Activated CD4-positive, alpha-beta T cell treated with anti-CD3 and anti-CD28 coated beads for 24 hours (primary cell): ENCODE measurements around the gene STK10.
"Not testable (repeated sequence)": the region's sequence is repeated elsewhere in the genome, so short reads cannot be mapped to it uniquely, and the experiment has no call there.

Experiments used
- DNase-seq, 2 donors: peaks; one replicate each; pipeline ENCODE4 v3.0.0-alpha.2; 2020; ENCODE audit warnings: low read depth in 2 of 2

The STK10 gene

DNA sequence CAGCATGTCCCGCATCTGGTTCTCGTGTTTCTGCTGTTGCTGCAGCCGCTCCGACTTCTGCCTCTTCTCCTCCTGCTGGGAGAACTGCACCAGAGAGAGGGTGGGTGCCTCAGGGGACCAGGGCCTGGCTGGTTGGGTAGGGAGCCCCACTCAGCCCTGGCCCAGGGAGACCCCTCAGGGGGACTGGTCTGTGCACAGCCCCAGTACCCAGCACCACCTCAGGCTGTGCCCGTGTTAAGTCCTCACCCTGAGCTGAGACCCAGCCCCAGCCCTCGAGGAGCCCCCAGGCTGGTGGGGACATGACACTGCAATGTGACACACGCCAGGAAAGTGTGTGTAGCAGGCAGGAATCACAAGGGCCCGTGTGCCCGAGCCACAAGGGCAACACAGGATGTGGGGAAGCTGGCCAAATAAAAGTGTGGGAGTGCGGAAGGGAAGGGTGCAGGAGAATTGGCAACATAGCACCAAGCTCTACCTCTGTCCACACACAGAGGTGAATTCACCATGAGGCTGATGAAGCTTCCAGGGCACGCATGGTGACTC, 133.3 kb downstream of the STK10 start:
- no peak for DNase-seq

- DNase-seq = no peak
Measured at GRCh38 chr5:172052450-172053236, 135.4 kb downstream of the STK10 start.

GRCh38 chr5:172051643-172052339, 136.2 kb downstream of the STK10 start:
- DNase-seq = no peak

GRCh38 chr5:172050080-172050479, 137.9 kb downstream of the STK10 start:
- DNase-seq = no peak

DNA sequence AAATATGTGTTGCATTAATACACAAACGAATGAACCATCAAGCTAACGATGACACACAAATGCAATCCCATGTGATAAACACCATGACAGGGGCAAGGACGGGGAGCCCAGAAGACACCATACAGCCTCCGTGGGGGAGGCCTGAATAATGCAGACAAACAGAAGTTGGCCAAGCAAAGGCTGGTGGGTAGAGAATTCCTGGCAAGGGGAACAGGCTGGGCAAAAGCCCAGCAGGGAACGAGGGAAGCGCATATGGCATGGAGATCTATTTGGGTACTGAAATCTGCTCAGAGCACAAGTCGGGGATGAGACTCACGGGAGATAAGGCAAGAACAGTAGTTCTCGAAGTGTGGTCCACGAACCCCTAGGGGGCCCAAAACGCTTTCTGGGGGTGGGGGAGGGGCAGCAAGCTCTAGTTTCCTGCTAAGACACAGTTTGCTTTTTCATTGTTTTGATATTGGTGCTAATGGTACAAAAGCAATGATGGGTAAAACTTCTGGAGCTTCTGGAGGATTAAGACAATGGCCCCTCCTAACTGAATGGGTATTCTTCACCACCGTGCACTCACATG, 138.7 kb downstream of the STK10 start:
- no peak for DNase-seq

- no peak for DNase-seq
Measured at GRCh38 chr5:172048539-172049101, 139.4 kb downstream of the STK10 start.

- no peak for DNase-seq
Measured at GRCh38 chr5:172048170-172048422, 139.9 kb downstream of the STK10 start.

- DNase-seq = no peak
Measured at GRCh38 chr5:172046593-172046992, 141.4 kb downstream of the STK10 start.

GRCh38 chr5:172045315-172045632, 142.8 kb downstream of the STK10 start:
- no peak for DNase-seq

DNA sequence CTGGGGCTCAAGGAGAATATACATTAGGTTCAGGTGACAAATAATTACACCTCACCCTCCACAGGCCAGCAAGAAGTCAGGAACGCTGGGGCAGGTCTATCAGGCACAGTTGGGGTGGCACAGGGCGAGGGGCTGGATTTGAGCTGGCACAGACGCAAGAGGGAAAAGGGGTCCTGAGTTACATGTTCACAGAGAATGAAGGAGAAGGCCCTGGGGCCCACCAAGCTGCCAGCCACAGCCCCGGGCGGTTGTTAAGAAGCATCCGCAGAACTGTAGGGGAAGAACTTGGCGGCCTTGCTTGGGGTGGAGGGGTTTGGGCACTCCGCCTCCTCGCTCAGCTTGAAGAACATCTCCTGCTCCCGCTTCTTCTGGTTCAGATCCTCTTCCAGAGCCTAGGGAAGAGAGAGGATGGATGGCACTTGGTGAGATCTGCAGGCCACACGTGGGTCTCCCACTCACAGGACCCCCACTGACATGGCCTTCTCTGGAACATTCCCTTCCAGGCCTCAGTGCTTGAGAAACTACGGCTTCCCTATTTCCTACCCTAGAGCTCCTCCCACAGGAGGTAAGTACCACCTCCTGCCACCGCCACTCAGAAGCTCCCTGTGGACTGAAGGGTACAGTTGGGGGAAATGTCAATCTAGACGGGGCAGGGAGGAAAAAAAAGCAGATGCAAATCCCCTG, 143.3 kb downstream of the STK10 start:
- no peak for DNase-seq

DNA sequence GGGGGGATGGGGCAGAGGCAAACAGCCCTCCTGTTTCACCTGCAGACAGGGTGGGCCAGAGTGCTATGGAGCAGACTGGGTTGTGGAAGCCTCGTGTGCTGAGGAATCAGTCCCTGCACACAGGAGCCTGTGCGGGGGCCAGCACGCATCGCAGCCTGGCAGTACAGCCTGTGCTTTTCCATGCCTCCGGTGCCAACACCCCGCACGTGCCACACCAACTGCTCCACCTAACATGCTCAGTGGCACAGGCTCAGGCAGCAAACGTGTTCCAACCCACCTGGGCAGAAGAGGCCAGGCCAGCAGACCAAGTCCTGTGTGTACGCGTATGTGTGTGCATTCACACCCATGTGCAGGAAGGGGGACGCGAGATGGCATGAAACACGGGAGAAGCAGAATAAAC, 144.2 kb downstream of the STK10 start:
- no peak for DNase-seq

DNA sequence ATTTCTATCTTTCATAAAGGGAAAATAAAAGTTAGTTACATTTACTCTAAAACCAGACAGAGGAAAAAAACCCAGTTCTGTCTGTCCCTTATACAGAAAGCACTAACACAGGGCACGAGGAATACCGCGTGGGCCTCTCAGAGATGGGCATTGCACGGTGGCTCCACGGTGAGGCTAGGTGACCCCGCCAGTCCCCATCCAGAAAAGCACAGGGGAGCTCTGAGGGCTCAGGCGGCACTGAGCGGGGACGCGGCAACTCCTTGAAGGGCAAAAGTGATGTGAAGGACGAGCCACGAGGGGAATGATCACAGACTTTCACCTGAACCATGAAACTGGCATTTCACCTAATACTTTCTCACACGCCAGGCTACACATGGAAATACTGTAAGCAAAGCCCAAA, 145.8 kb downstream of the STK10 start:
- no peak for DNase-seq

DNA sequence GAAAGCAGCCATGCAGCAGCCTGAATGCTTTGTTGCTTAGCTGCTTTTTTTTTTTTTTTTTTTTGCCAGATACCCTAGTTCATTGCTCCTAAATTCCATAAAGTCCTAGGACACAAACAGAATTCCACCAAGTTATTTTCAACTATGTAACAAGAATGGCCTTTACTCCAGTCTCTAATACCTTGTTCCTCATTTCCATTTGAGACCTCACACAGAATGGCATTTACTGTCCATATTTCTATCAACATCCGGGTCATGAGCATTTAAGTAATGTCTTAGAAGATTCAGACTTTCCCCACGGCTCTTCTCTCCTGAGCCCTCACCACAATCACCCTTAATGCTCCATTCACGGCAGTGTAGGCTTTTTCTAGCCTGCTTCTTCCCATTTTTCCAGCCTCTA, 149.9 kb downstream of the STK10 start:
- no peak for DNase-seq

- DNase-seq = no peak
Measured at GRCh38 chr5:172035049-172035448, 153.0 kb downstream of the STK10 start.

- no peak for DNase-seq
Measured at GRCh38 chr5:172031894-172032461, 156.0 kb downstream of the STK10 start.

DNA sequence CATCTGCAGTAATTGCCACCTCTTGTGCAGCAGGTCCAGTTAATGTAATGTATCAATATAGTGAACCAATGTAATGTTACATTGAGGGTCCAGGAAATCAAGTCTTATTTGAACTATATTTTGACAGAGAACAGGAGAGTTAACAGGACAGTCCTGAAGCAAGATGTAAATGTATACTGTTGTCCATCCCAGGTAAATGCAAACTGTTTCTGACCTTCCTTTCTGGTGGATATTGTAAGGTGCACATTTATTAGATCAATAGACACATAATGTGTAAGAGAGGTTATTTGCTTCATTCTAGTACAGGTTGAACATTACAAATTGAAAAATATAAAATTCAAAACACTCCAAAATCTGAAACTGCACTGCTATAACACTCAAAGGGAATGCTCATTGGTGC, 158.1 kb downstream of the STK10 start:
- no peak for DNase-seq

DNA sequence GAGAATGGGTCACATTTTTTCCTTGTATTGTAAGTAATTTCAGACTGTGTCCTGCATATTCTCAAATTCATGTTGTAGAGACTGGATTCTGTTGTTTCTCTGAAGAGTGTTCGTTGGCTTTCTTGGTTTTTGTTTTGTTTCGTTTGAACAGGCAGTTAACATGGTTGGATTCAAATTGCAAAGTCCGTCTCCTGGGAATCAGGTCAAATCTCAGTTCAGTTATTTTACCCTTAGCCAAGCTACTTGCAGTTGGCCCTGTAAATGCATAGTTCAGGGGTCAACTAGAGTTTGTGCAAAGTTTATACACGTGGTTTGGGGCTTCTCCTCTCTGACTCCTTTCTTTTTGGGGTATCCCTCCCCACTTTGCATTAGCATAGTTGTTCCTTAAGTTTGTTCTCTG, 159.9 kb downstream of the STK10 start:
- DNase-seq = no peak

DNA sequence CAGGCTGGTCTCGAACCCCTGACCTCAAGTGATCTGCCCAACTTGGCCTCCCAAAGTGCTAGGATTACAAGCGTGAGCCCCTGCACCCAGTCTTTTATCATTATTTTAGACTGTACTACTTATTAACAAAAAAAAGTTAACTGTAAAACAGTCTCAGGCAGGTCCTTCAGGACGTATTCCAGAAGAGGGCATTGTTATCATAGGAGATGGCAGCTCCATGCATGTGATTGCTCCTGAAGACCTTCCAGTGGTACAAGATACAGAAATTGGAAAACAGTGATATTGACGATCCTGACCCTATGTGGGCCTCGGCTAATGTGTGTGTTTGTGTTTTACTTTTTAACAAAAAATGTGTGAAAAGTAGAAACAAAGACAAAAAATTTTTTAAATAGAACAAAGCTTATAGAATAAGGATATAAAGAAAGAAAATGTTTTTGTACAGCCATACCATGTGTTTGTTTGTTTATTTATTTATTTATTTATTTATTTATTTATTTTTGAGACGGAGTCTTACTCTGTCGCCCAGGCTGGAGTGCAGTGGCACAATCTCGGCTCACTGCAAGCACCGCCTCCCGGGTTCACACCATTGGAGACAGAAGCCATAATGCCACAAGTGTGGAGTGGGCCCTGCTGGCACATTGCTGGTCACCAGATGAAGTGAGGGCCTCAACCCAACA, 167.8 kb downstream of the STK10 start:
- not testable (repeated sequence) for DNase-seq

GRCh38 chr5:172015346-172015745, 172.7 kb downstream of the STK10 start:
- DNase-seq = no peak

DNA sequence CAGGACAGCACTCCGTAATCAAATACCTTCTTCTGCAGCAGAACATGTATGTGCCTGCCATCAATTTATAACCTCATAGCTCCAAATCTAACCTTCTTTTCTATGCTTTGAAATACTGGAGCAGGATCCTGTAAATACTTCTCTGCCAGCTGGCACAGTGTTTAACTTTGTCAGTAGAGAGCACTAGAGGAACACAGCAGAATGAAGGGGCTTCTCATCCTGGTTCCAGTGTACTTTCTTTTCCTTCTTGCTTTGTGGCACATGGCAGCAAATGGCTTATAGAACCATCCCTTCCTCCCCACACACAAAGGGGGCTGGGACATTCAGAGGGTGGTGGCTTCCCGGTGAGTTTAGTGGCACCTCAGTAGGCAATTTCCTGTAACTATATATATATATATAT, 177.7 kb downstream of the STK10 start:
- DNase-seq = no peak

DNA sequence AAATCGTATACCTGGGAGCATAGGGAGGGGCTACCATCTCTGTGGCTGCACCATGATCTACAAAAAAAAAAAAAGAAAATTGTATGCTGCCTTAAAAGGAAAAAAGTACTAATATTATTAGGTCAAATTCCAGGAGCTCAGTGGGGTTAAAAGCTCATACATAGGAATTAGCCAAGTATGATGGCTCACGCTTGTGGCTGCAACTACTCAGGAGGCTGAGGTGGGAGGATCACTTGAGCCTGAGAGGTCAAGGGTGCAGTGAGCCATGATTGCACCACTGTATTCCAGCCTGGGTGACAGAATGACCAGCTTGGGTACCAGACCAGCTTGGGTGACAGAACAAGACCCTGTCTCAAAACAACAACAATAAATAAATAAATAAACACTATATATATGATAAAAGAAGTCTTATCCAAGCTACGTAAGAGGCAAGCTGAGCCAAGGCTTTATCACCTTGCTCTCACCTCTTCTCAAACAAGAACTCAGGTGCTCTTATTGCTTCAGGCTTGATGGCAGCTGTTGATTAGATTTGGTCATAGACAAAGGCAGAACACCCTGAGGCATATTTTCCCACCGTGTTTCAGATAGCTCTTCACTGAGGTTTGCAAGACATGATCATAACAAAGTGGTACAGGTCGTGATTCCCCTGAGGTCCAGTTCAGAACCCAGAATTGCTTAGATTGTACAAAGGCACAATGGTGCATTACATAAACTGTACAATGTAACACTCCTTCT, 178.3 kb downstream of the STK10 start:
- no peak for DNase-seq
